HCT116 (cell line): Measurements from ENCODE around the gene ELOA.

Experiments used
- CEBPB ChIP-seq: IDR thresholded peaks from 2 replicates; pipeline ENCODE4 v1.6.1; 2012; ENCODE audit warnings: low read depth
- CTCF ChIP-seq, 3 experiments: fragments of 200-600 bp in 1 of 3; sonication (generic) in 1 of 3; IDR thresholded peaks in 2 of 3; conservative IDR thresholded peaks in 1 of 3; 2 replicates each; pipeline ENCODE4 v1.5.1; 2012 to 2017; ENCODE audit warnings: low read depth in 2 of 3, low read length in 2 of 3, antibody characterized with exemption in 1 of 3, borderline replicate concordance in 1 of 3, control low read depth in 1 of 3, mild to moderate bottlenecking in 1 of 3, mixed read lengths in 1 of 3, mixed run types in 1 of 3, moderate library complexity in 1 of 3; ENCODE audit not compliant: insufficient read depth in 1 of 3
- EZH2 ChIP-seq: fragments of 200-600 bp; sonication (generic); IDR thresholded peaks from 2 replicates; pipeline ENCODE4 v1.6.1; 2017; ENCODE audit warnings: antibody characterized with exemption, mixed run types
- EZH2phosphoT487 ChIP-seq: fragments of 200-600 bp; IDR thresholded peaks from 2 replicates; pipeline ENCODE4 v1.6.1; 2018; ENCODE audit warnings: antibody characterized with exemption, borderline replicate concordance
- FOSL1 ChIP-seq: IDR thresholded peaks from 2 replicates; pipeline ENCODE4 v1.6.1; 2012; ENCODE audit warnings: low read depth
- JUND ChIP-seq: IDR thresholded peaks from 2 replicates; pipeline ENCODE4 v1.6.1; 2012
- POLR2A ChIP-seq: IDR thresholded peaks from 2 replicates; pipeline ENCODE4 v1.7.0; 2011; ENCODE audit warnings: borderline replicate concordance; ENCODE audit not compliant: insufficient read depth, insufficient read length; ENCODE audit errors: extremely low read depth
- RAD21 ChIP-seq: IDR thresholded peaks from 2 replicates; pipeline ENCODE4 v1.6.1; 2012; ENCODE audit warnings: low read depth, mild to moderate bottlenecking
- REST ChIP-seq: IDR thresholded peaks from 2 replicates; pipeline ENCODE4 v1.6.1; 2012; ENCODE audit warnings: low read depth
- SIN3A ChIP-seq: IDR thresholded peaks from 2 replicates; pipeline ENCODE4 v1.6.1; 2012; ENCODE audit warnings: low read depth
- SRF ChIP-seq: IDR thresholded peaks from 2 replicates; pipeline ENCODE4 v1.6.1; 2012; ENCODE audit warnings: low read depth
- ZBTB33 ChIP-seq: IDR thresholded peaks from 2 replicates; pipeline ENCODE4 v1.6.1; 2011; ENCODE audit warnings: mild to moderate bottlenecking, low read length, moderate library complexity; ENCODE audit not compliant: insufficient replicate concordance; ENCODE audit errors: extremely low read depth
- TF ChIP-seq, protein P1 (sequence below): IDR thresholded peaks from 2 replicates; pipeline ENCODE4 v1.6.1; 2012

GRCh38 chr1:23751050-23751814, 8.0 kb downstream of the ELOA start:
- TF ChIP-seq SIN3A, result no peak
- no peak for TF ChIP-seq CEBPB
- no peak for TF ChIP-seq REST
- TF ChIP-seq CTCF (IDR thresholded peaks at IDR 0.05 in 2 of 3, conservative IDR thresholded peaks at IDR 0.05 in 1 of 3; ENCODE audit: borderline replicate concordance in 1 of 3, insufficient read depth in 1 of 3, low read depth in 2 of 3, low read length in 2 of 3), result peak; percentile 51 to 85 (median 81); a peak in 5 of 6 replicates
- TF ChIP-seq POLR2A, result no peak
- no peak for TF ChIP-seq JUND
- TF ChIP-seq SRF, result no peak
- no peak for TF ChIP-seq EZH2
- TF ChIP-seq, protein P1, sequence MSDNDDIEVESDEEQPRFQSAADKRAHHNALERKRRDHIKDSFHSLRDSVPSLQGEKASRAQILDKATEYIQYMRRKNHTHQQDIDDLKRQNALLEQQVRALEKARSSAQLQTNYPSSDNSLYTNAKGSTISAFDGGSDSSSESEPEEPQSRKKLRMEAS, result no peak
- no peak for TF ChIP-seq EZH2phosphoT487
- peak; percentile 75 for TF ChIP-seq RAD21
- TF ChIP-seq FOSL1, result no peak
- TF ChIP-seq ZBTB33, result no peak
